Stomach (tissue), 9 donors: ENCODE measurements around the gene LIMS2. TPM values are rescaled to one million over a fixed set of nuclear protein-coding genes. Genes with fewer than 3 reads are reported as not detected.
A peak's percentile ranks its signal among the peaks of the same experiment; 100 is the strongest.

Experiments used
- DNase-seq, 2 donors: peaks; one replicate each; pipeline versions ENCODE4 v3.0.0 to v3.0.0-alpha.2; 2013 to 2019
- H3K27ac ChIP-seq, 5 donors: fragments of 200-600 bp in 4 of 5; sonication (generic) in 4 of 5; one replicate each; pipeline ENCODE4 v1.5.1; 2013 to 2019; ENCODE audit warnings: mild to moderate bottlenecking in 1 of 5, moderate library complexity in 1 of 5
- H3K27me3 ChIP-seq, 3 donors: fragments of 200-600 bp; sonication (generic); one replicate each; pipeline ENCODE4 v1.5.1; 2017 to 2019; ENCODE audit warnings: mixed run types in 1 of 3
- H3K36me3 ChIP-seq, 4 donors: fragments of 200-600 bp; sonication (generic); 1 replicate in 3 of 4; 2 replicates in 1 of 4; pipeline ENCODE4 v1.5.1; 2016 to 2019
- H3K4me1 ChIP-seq, 4 donors: fragments of 200-600 bp; sonication (generic); one replicate each; pipeline ENCODE4 v1.5.1; 2016 to 2019
- H3K4me3 ChIP-seq, 4 donors: fragments of 200-600 bp; sonication (generic) in 3 of 4; one replicate each; pipeline ENCODE4 v1.5.1; 2016 to 2019; ENCODE audit warnings: mild to moderate bottlenecking in 1 of 4
- H3K9me3 ChIP-seq, 4 donors: fragments of 200-600 bp; sonication (generic); one replicate each; pipeline ENCODE4 v1.5.1; 2016 to 2019
- CTCF ChIP-seq, 7 experiments: fragments of 450-650 bp in 4 of 7; fragments of 200-600 bp in 3 of 7; sonication (generic) in 3 of 7; IDR thresholded peaks; one replicate each; pipeline ENCODE4 v1.5.1; 2016 to 2019; ENCODE audit warnings: antibody characterized with exemption in 7 of 7, control low read depth in 2 of 7, mild to moderate bottlenecking in 1 of 7
- EP300 ChIP-seq: sonication (generic); formaldehyde crosslinking; IDR thresholded peaks from one replicate; pipeline ENCODE4 v1.6.1; 2017; ENCODE audit warnings: antibody characterized with exemption
- POLR2A ChIP-seq, 4 donors: fragments of 450-650 bp; IDR thresholded peaks; one replicate each; pipeline ENCODE4 v1.6.1; 2016; ENCODE audit warnings: antibody characterized with exemption in 4 of 4, control low read depth in 2 of 4, mild to moderate bottlenecking in 1 of 4, moderate library complexity in 1 of 4
- POLR2AphosphoS5 ChIP-seq, 3 donors: sonication (generic); formaldehyde crosslinking; IDR thresholded peaks; one replicate each; pipeline ENCODE4 v1.6.1; 2016; ENCODE audit warnings: antibody characterized with exemption in 3 of 3
- WGBS, 5 donors: extraction: QIAGEN DNeasy Blood & Tissue Kit in 3 of 5; methylation state at CpG; one replicate each; pipeline versions ENCODE4 v1.1.5 to v1.1.7; 2013 to 2018; 5-methylcytosine and 5-hydroxymethylcytosine counted together
- intact Hi-C: fragments of 100-400 bp; cut with DNase I; formaldehyde crosslinking; loops from one replicate; pipeline ENCODE4 v1.15.1; 2023; ENCODE audit warnings: low total_unique reads
- polyA plus RNA-seq, 3 donors: library from polyadenylated mRNA; stranded (reverse); fragments of 200-250 nt; gene quantifications; one replicate each; pipeline ENCODE4 v1.2.3, GENCODE V29; 2013
- total RNA-seq, 5 donors: library from RNA; depleted of rRNA; stranded (reverse); fragments of >200 nt; gene quantifications; one replicate each; pipeline versions ENCODE4 v1.1.0 to v1.2.3, GENCODE V29; 2014 to 2016
- donor health status: healthy with polysubstance abuse.
- donor health status: Bipolar disorder and iron deficiency.
- donor health status: healthy.

Gene LIMS2
- total and polyA plus RNA-seq, 8 donors: 30.3 to 94.1 (median 59.5) TPM

- intact Hi-C loops: no loop called here
- TF ChIP-seq POLR2A (IDR thresholded peaks at IDR 0.05) (no peak), CTCF (IDR thresholded peaks at IDR 0.05) (no peak), EP300 (no peak), POLR2AphosphoS5 (IDR thresholded peaks at IDR 0.05) (no peak)
- H3K4me1 ChIP-seq: peaks cover 9 to 89% (median 64%) of the 10 kb centered on the region in 4 donors
- H3K4me3 ChIP-seq: no peak overlapping the region
- no peaks in the 10 kb centered on the region for H3K9me3 ChIP-seq
- H3K27me3 ChIP-seq: peaks cover 0 to 10% (median 0%) of the 10 kb centered on the region in 3 donors
- no peak for DNase-seq
- WGBS, 5 donors: 83 to 91% (median 88%) methylated on average over 6 of the region's 6 CpGs
- H3K36me3 ChIP-seq: peaks cover 0 to 23% (median 8%) of the 10 kb centered on the region in 4 donors
- peak overlapping the region in 4 of 5 donors; percentile 68 to 90 (median 83) for H3K27ac ChIP-seq
These were observed 17.2 kb downstream of the LIMS2 start for GRCh38 chr2:127658146-127658545.

GRCh38 chr2:127657232-127657595 lies 18.1 kb downstream of the LIMS2 start:
- Histone ChIP-seq H3K4me1 (peaks cover 9 to 89% (median 64%) of the 10 kb centered on the region in 4 donors), H3K27ac (peak overlapping the region in 4 of 5 donors; percentile 36 to 90 (median 83)), H3K36me3 (peaks cover 0 to 27% (median 8%) of the 10 kb centered on the region in 4 donors), H3K27me3 (peaks cover 0 to 5% (median 0%) of the 10 kb centered on the region in 3 donors), H3K4me3 (no peak overlapping the region), H3K9me3 (no peaks in the 10 kb centered on the region)
- 82 to 94% (median 89%) methylated on average over 17 of the region's 17 CpGs for WGBS, 5 donors
- TF ChIP-seq EP300: no peak
- no peak for TF ChIP-seq POLR2AphosphoS5 (IDR thresholded peaks at IDR 0.05)
- TF ChIP-seq POLR2A (IDR thresholded peaks at IDR 0.05): no peak
- TF ChIP-seq CTCF (IDR thresholded peaks at IDR 0.05): no peak
- intact Hi-C loops: no loop called here
- DNase-seq: no peak

- H3K36me3 ChIP-seq: peaks cover 0 to 27% (median 8%) of the 10 kb centered on the region in 4 donors
- peaks cover 8 to 86% (median 62%) of the 10 kb centered on the region in 4 donors for H3K4me1 ChIP-seq
- no peak overlapping the region for H3K4me3 ChIP-seq
- no peaks in the 10 kb centered on the region for H3K27me3 ChIP-seq
- intact Hi-C loops: no loop called here
- H3K27ac ChIP-seq: peak overlapping the region in 4 of 5 donors; percentile 36 to 90 (median 83)
- TF ChIP-seq CTCF (IDR thresholded peaks at IDR 0.05) (no peak), EP300 (no peak), POLR2A (IDR thresholded peaks at IDR 0.05) (no peak), POLR2AphosphoS5 (IDR thresholded peaks at IDR 0.05) (no peak)
- 84 to 89% (median 86%) methylated on average over 15 of the region's 15 CpGs for WGBS, 5 donors
- H3K9me3 ChIP-seq: no peaks in the 10 kb centered on the region
- no peak for DNase-seq
These were observed 18.6 kb downstream of the LIMS2 start for GRCh38 chr2:127656569-127657231.

GRCh38 chr2:127655209-127656073 lies 19.9 kb downstream of the LIMS2 start:
- Histone ChIP-seq H3K27me3 (no peaks in the 10 kb centered on the region), H3K4me3 (no peak overlapping the region), H3K27ac (peak overlapping the region in 3 of 5 donors; percentile 82 to 90 (median 84)), H3K36me3 (peaks cover 0 to 27% (median 8%) of the 10 kb centered on the region in 4 donors), H3K4me1 (peaks cover under 1 to 86% (median 61%) of the 10 kb centered on the region in 4 donors), H3K9me3 (no peaks in the 10 kb centered on the region)
- intact Hi-C loops: no loop called here
- no peak for TF ChIP-seq CTCF (IDR thresholded peaks at IDR 0.05)
- no peak for TF ChIP-seq EP300
- no peak for TF ChIP-seq POLR2A (IDR thresholded peaks at IDR 0.05)
- no peak for TF ChIP-seq POLR2AphosphoS5 (IDR thresholded peaks at IDR 0.05)
- DNase-seq: no peak
- 76 to 85% (median 81%) methylated on average over 16 of the region's 16 CpGs for WGBS, 5 donors
